H1 (cell line): ENCODE results near the gene SMIM17. TPM values are rescaled to one million over a fixed set of nuclear protein-coding genes. Genes with fewer than 3 reads are reported as not detected.

Experiments used
- CTCF ChIP-seq, 3 experiments: IDR thresholded peaks; 1 replicate in 2 of 3; 2 replicates in 1 of 3; pipeline versions ENCODE4 v1.5.1 to v1.6.1; 2011; ENCODE audit warnings: low read length in 3 of 3, mild to moderate bottlenecking in 3 of 3, inconsistent platforms in 2 of 3, low read depth in 1 of 3, moderate library complexity in 1 of 3; ENCODE audit not compliant: insufficient read depth in 1 of 3; ENCODE audit errors: control extremely low read depth in 1 of 3
- POLR2AphosphoS5 ChIP-seq: IDR thresholded peaks from 2 replicates; pipeline ENCODE4 v1.6.1; 2011; ENCODE audit warnings: low read depth, low read length
- polyA plus RNA-seq, 7 experiments: library from polyadenylated mRNA; depleted of rRNA in 3 of 7; stranded (reverse) in 5 of 7; unstranded in 2 of 7; fragments of >200 nt in 5 of 7; fragments of 200-250 nt in 2 of 7; gene quantifications; 1 replicate in 5 of 7; 2 replicates in 1 of 7; 4 replicates in 1 of 7; pipeline versions ENCODE4 v1.2.1 to v1.2.3, GENCODE V29; 2011 to 2013; ENCODE audit warnings: missing spikeins in 2 of 7, mixed read lengths in 2 of 7
- total RNA-seq: library from RNA; stranded (reverse); fragmentation: NEBNext Ultra II Directional; extraction: Animal tissue kit (Norgen Biotek cat#: 25700); gene quantifications from 2 replicates; pipeline ENCODE4 v1.2.1, GENCODE V29; 2021

Gene SMIM17
- total and polyA plus RNA-seq, 2 of the 8 experiments (the other 6 are each of a cell fraction or from before 2014, with no cell fraction given), result 0.06 TPM; not detected in 1

- TF ChIP-seq CTCF (IDR thresholded peaks at IDR 0.05; ENCODE audit: control extremely low read depth in 1 of 3, insufficient read depth in 1 of 3, low read depth in 1 of 3, low read length in 3 of 3), result no peak
- no peak for TF ChIP-seq POLR2AphosphoS5
Measured at GRCh38 chr19:56661248-56661647, 18.3 kb downstream of the SMIM17 start (continued).
